H1 (cell line): ENCODE results near the gene ARHGAP27. TPM values are rescaled to one million over a fixed set of nuclear protein-coding genes. Genes with fewer than 3 reads are reported as not detected.

Source experiments
- CTCF ChIA-PET: fragments of 300-600 bp; sonication (Branson Sonifier 250); formaldehyde crosslinking; loops from one replicate; lab custom pipeline; 2021; ENCODE audit not compliant: partially characterized antibody; lab: Charles Lee
- POLR2A ChIA-PET: fragments of 300-600 bp; sonication (Branson Sonifier 250); formaldehyde crosslinking; loops from one replicate; lab custom pipeline; 2021; ENCODE audit warnings: inconsistent platforms; ENCODE audit not compliant: partially characterized antibody; lab: Charles Lee
- DNase-seq, 2 experiments: peaks; one replicate each; pipeline versions ENCODE4 v3.0.0 to v3.0.0-alpha.2; 2010 to 2022; ENCODE audit warnings: low spot score in 2 of 2, low read depth in 1 of 2, mixed read lengths in 1 of 2
- FAIRE-seq: peaks from 2 replicates; lab custom pipeline; 2011; peaks lifted over from hg19 to GRCh38; lab: Jason Lieb, UNC
- H2AFZ ChIP-seq: 2 replicates; pipeline ENCODE4 v1.8.1; 2012; ENCODE audit warnings: low read length, inconsistent platforms
- H2AK5ac ChIP-seq: 2 replicates; pipeline ENCODE4 v1.6.1; 2013; ENCODE audit warnings: low read depth, low read length
- H2BK120ac ChIP-seq: replicated peaks from 2 replicates; pipeline ENCODE3; 2013; ENCODE audit warnings: low read depth, low read length, inconsistent platforms
- H2BK12ac ChIP-seq: 2 replicates; pipeline ENCODE4 v1.6.1; 2013; ENCODE audit warnings: low read depth, low read length
- H2BK15ac ChIP-seq: 2 replicates; pipeline ENCODE4 v1.6.1; 2013; ENCODE audit warnings: low read length
- H2BK20ac ChIP-seq: 2 replicates; pipeline ENCODE4 v1.6.1; 2013; ENCODE audit warnings: low read length
- H2BK5ac ChIP-seq: 2 replicates; pipeline ENCODE4 v1.6.1; 2013; ENCODE audit warnings: low read depth, low read length
- H3K14ac ChIP-seq: 2 replicates; pipeline ENCODE4 v1.6.1; 2013; ENCODE audit warnings: inconsistent platforms; ENCODE audit not compliant: insufficient read length
- H3K18ac ChIP-seq: 2 replicates; pipeline ENCODE4 v1.6.1; 2013; ENCODE audit warnings: low read length; ENCODE audit errors: extremely low read depth
- H3K23ac ChIP-seq: 2 replicates; pipeline ENCODE4 v1.6.1; 2013; ENCODE audit warnings: inconsistent platforms; ENCODE audit not compliant: insufficient read length
- H3K23me2 ChIP-seq: 2 replicates; pipeline ENCODE4 v1.6.1; 2013; ENCODE audit warnings: low read depth, low read length
- H3K27ac ChIP-seq: 2 replicates; pipeline ENCODE4 v1.6.1; 2011; ENCODE audit warnings: low read depth, low read length, inconsistent platforms
- H3K27me3 ChIP-seq, 4 experiments: replicated peaks in 1 of 4; 1 replicate in 1 of 4; 2 replicates in 3 of 4; pipeline versions ENCODE4 v1.6.1 to v1.8.1; 2011 to 2013; ENCODE audit warnings: low read length in 3 of 4, mild to moderate bottlenecking in 3 of 4, inconsistent platforms in 2 of 4, mixed read lengths in 2 of 4, moderate library complexity in 1 of 4; ENCODE audit not compliant: control insufficient read depth in 3 of 4, insufficient read depth in 3 of 4; ENCODE audit errors: extremely low read depth in 1 of 4
- H3K36me3 ChIP-seq, 4 experiments: 2 replicates each; pipeline versions ENCODE4 v1.6.1 to v1.8.1; 2011 to 2013; ENCODE audit warnings: mild to moderate bottlenecking in 4 of 4, low read length in 3 of 4, moderate library complexity in 2 of 4, control low read depth in 1 of 4, inconsistent platforms in 1 of 4; ENCODE audit not compliant: insufficient read depth in 4 of 4, control insufficient read depth in 2 of 4
- H3K4ac ChIP-seq: replicated peaks from 2 replicates; pipeline ENCODE3; 2013; ENCODE audit warnings: low read length, low read depth, mixed read lengths, inconsistent platforms; ENCODE audit not compliant: insufficient read length
- H3K4me1 ChIP-seq, 4 experiments: replicated peaks in 1 of 4; 1 replicate in 1 of 4; 2 replicates in 3 of 4; pipeline versions ENCODE4 v1.6.1 to v1.8.1; 2011 to 2013; ENCODE audit warnings: low read length in 3 of 4, inconsistent platforms in 2 of 4, mixed read lengths in 1 of 4; ENCODE audit not compliant: insufficient read depth in 4 of 4, control insufficient read depth in 3 of 4
- H3K4me2 ChIP-seq, 2 experiments: 2 replicates each; pipeline versions ENCODE4 v1.6.1 to v1.8.1; 2011 to 2013; ENCODE audit warnings: low read depth in 2 of 2, low read length in 2 of 2, control low read depth in 1 of 2, inconsistent platforms in 1 of 2, mild to moderate bottlenecking in 1 of 2; ENCODE audit not compliant: insufficient read depth in 1 of 2
- H3K4me3 ChIP-seq, 4 experiments: fragments of 200-600, 300-600 bp in 1 of 4; sonication (generic), shearing (Covaris generic), sonication (Bioruptor Twin) in 1 of 4; 2 replicates each; pipeline versions ENCODE4 v1.5.1 to v1.8.1; 2011 to 2016; ENCODE audit warnings: low read length in 4 of 4, low read depth in 3 of 4, control low read depth in 2 of 4, inconsistent platforms in 2 of 4, mild to moderate bottlenecking in 2 of 4, mixed read lengths in 1 of 4, moderate library complexity in 1 of 4; ENCODE audit not compliant: insufficient read depth in 2 of 4; ENCODE audit errors: extremely low read depth in 1 of 4
- H3K56ac ChIP-seq: replicated peaks from 2 replicates; pipeline ENCODE3; 2013; ENCODE audit warnings: low read depth, mild to moderate bottlenecking, mixed read lengths, low read length, inconsistent platforms; ENCODE audit not compliant: insufficient read length
- H3K79me1 ChIP-seq: 2 replicates; pipeline ENCODE4 v1.6.1; 2013; ENCODE audit warnings: low read depth, low read length, control low read depth
- H3K79me2 ChIP-seq, 2 experiments: 2 replicates each; pipeline versions ENCODE4 v1.6.1 to v1.8.1; 2012 to 2013; ENCODE audit warnings: low read length in 2 of 2, mild to moderate bottlenecking in 2 of 2, inconsistent platforms in 1 of 2; ENCODE audit not compliant: insufficient read depth in 2 of 2, control insufficient read depth in 1 of 2
- H3K9ac ChIP-seq, 4 experiments: replicated peaks in 1 of 4; 1 replicate in 1 of 4; 2 replicates in 3 of 4; pipeline versions ENCODE4 v1.6.1 to v1.8.1; 2011 to 2013; ENCODE audit warnings: low read depth in 3 of 4, low read length in 3 of 4, control low read depth in 2 of 4, mild to moderate bottlenecking in 2 of 4, moderate library complexity in 2 of 4, inconsistent platforms in 1 of 4; ENCODE audit errors: extremely low read depth in 1 of 4
- H3K9me3 ChIP-seq, 2 experiments: 2 replicates each; pipeline versions ENCODE4 v1.6.1 to v1.8.1; 2012 to 2013; ENCODE audit warnings: mild to moderate bottlenecking in 2 of 2, moderate library complexity in 2 of 2, control low read depth in 1 of 2, inconsistent platforms in 1 of 2, low read depth in 1 of 2, low read length in 1 of 2, mixed read lengths in 1 of 2; ENCODE audit not compliant: insufficient read depth in 2 of 2
- H4K20me1 ChIP-seq, 2 experiments: replicated peaks in 1 of 2; 2 replicates each; pipeline versions ENCODE3 to v1.8.1; 2011 to 2013; ENCODE audit warnings: inconsistent platforms in 2 of 2, low read length in 2 of 2, mild to moderate bottlenecking in 1 of 2; ENCODE audit not compliant: insufficient read depth in 2 of 2, control insufficient read depth in 1 of 2
- H4K5ac ChIP-seq: 2 replicates; pipeline ENCODE4 v1.6.1; 2013; ENCODE audit warnings: low read length, low read depth, mixed read lengths, inconsistent platforms; ENCODE audit not compliant: insufficient read length
- H4K8ac ChIP-seq: 2 replicates; pipeline ENCODE4 v1.8.0; 2013; ENCODE audit warnings: mild to moderate bottlenecking, moderate library complexity, low read length, inconsistent platforms; ENCODE audit not compliant: insufficient read depth; ENCODE audit errors: extremely low read depth
- H4K91ac ChIP-seq: replicated peaks from 2 replicates; pipeline ENCODE3; 2013; ENCODE audit warnings: low read length, mixed read lengths, inconsistent platforms; ENCODE audit not compliant: insufficient read length
- BACH1 ChIP-seq: IDR thresholded peaks from 2 replicates; pipeline ENCODE4 v1.6.1; 2012; ENCODE audit warnings: low read length, improper control_type of control experiment
- BCL11A ChIP-seq, 2 experiments: IDR thresholded peaks; one replicate each; pipeline ENCODE4 v1.6.1; 2011; ENCODE audit warnings: low read depth in 2 of 2, low read length in 2 of 2, mild to moderate bottlenecking in 2 of 2
- CTCF ChIP-seq, 3 experiments: IDR thresholded peaks; 1 replicate in 2 of 3; 2 replicates in 1 of 3; pipeline versions ENCODE4 v1.5.1 to v1.6.1; 2011; ENCODE audit warnings: low read length in 3 of 3, mild to moderate bottlenecking in 3 of 3, inconsistent platforms in 2 of 3, low read depth in 1 of 3, moderate library complexity in 1 of 3; ENCODE audit not compliant: insufficient read depth in 1 of 3; ENCODE audit errors: control extremely low read depth in 1 of 3
- E2F6 ChIP-seq: IDR thresholded peaks from 2 replicates; pipeline ENCODE4 v1.6.1; 2012; ENCODE audit warnings: inconsistent platforms
- KDM1A ChIP-seq: fragments of 200-600, 300-600 bp; sonication (generic); IDR thresholded peaks from 2 replicates; pipeline ENCODE4 v1.7.1; 2016; ENCODE audit warnings: mild to moderate bottlenecking, low read length, borderline replicate concordance
- MAX ChIP-seq: IDR thresholded peaks from 2 replicates; pipeline ENCODE4 v1.6.1; 2012; ENCODE audit warnings: inconsistent platforms
- SIX5 ChIP-seq: IDR thresholded peaks from 2 replicates; pipeline ENCODE4 v1.6.1; 2011; ENCODE audit warnings: mild to moderate bottlenecking, low read depth, low read length
- WGBS, 2 experiments: shearing (Covaris generic) in 1 of 2; methylation state at CpG; one replicate each; pipeline versions ENCODE4 v1.1.6 to v1.1.7; 2013 to 2015; ENCODE audit warnings: low lambda C conversion rate in 2 of 2, mixed read lengths in 2 of 2, inconsistent platforms in 1 of 2, low coverage in 1 of 2, missing lambda C conversion rate in 1 of 2; ENCODE audit not compliant: insufficient replicate concordance in 2 of 2, insufficient coverage in 1 of 2, insufficient read length in 1 of 2; ENCODE audit errors: extremely low coverage in 1 of 2, missing lambda C conversion rate in 1 of 2; 5-methylcytosine and 5-hydroxymethylcytosine counted together
- polyA plus RNA-seq, 7 experiments: library from polyadenylated mRNA; depleted of rRNA in 3 of 7; stranded (reverse) in 5 of 7; unstranded in 2 of 7; fragments of >200 nt in 5 of 7; fragments of 200-250 nt in 2 of 7; gene quantifications; 1 replicate in 5 of 7; 2 replicates in 1 of 7; 4 replicates in 1 of 7; pipeline versions ENCODE4 v1.2.1 to v1.2.3, GENCODE V29; 2011 to 2013; ENCODE audit warnings: missing spikeins in 2 of 7, mixed read lengths in 2 of 7
- total RNA-seq: library from RNA; stranded (reverse); fragmentation: NEBNext Ultra II Directional; extraction: Animal tissue kit (Norgen Biotek cat#: 25700); gene quantifications from 2 replicates; pipeline ENCODE4 v1.2.1, GENCODE V29; 2021

ARHGAP27 gene
- total and polyA plus RNA-seq, 2 of the 8 experiments (the other 6 are each of a cell fraction or from before 2014, with no cell fraction given), result 11.6 to 13.1 TPM

- Histone ChIP-seq H4K5ac (peak overlapping the region; percentile 90), H3K4me3 (no peak overlapping the region), H2BK12ac (peak overlapping the region; percentile 97; the same call in 1 of the 2 replicates), H4K91ac (peak overlapping the region; percentile 82), H3K27me3 (peaks cover 0 to 2% (median 0%) of the 10 kb centered on the region in 4 experiments; a peak in 2 of 7 replicates), H3K36me3 (peaks cover 0 to 7% (median 0%) of the 10 kb centered on the region in 4 experiments; a peak in 1 of 8 replicates), H2AK5ac (0 out of 2 replicates have a peak overlapping the region, but pooled peaks have one; percentile 30), H3K27ac (no peak overlapping the region), H4K20me1 (no peaks in the 10 kb centered on the region), H3K23ac (no peak overlapping the region), H3K4me2 (peak overlapping the region in 1 of 2 experiments; percentile 53; a peak in 1 of 4 replicates), H2BK20ac (0 out of 2 replicates have a peak overlapping the region, but pooled peaks have one; percentile 0), H3K18ac (peak overlapping the region; percentile 92; the same call in 1 of the 2 replicates), H2BK15ac (peak overlapping the region; percentile 92; the same call in 1 of the 2 replicates), H3K79me2 (no peaks in the 10 kb centered on the region), H3K4me1 (peaks cover 0 to 5% (median 4%) of the 10 kb centered on the region in 4 experiments; a peak in 5 of 7 replicates), H2BK120ac (no peak overlapping the region), H3K14ac (no peak overlapping the region), H3K9ac (no peak overlapping the region), H2AFZ (no peak overlapping the region), H3K56ac (no peak overlapping the region), H3K4ac (peak overlapping the region; percentile 83), H3K23me2 (no peaks in the 10 kb centered on the region; the same call in 1 of the 2 replicates), H3K79me1 (no peaks in the 10 kb centered on the region), H4K8ac (no peak overlapping the region; the same call in 1 of the 2 replicates), H2BK5ac (peak overlapping the region; percentile 23; the same call in 1 of the 2 replicates), H3K9me3 (peaks cover 0 to 4% of the 10 kb centered on the region in 2 experiments; a peak in 1 of 4 replicates)
- DNase-seq (no peak), FAIRE-seq (no peak)
- no peak for TF ChIP-seq E2F6
- TF ChIP-seq BACH1, result no peak
- TF ChIP-seq SIX5, result no peak
- no peak for TF ChIP-seq BCL11A (IDR thresholded peaks at IDR 0.05; ENCODE audit: low read depth in 2 of 2, low read length in 2 of 2)
- no peak for TF ChIP-seq KDM1A
- TF ChIP-seq MAX, result no peak
- no peak for TF ChIP-seq CTCF (IDR thresholded peaks at IDR 0.05; ENCODE audit: control extremely low read depth in 1 of 3, insufficient read depth in 1 of 3, low read depth in 1 of 3, low read length in 3 of 3)
- ChIA-PET CTCF (interaction anchor here (0.8 to 21.9 kb wide), 20 partner anchors 9 to 259 kb away, joined by 3 to 579 read pairs (median 6); partner anchors contain the start of genes ACBD4, ARHGAP27 and SPATA32), POLR2A (interaction anchor here (1.0 to 4.7 kb wide), 7 partner anchors 23 to 134 kb away, joined by 3 to 25 read pairs (median 3); partner anchors contain the start of gene MAP3K14)
- 94% methylated on average over 4 of the region's 4 CpGs; no CpG with 5 or more reads in 1 of the 2 experiments for WGBS, 2 experiments
Measured at GRCh38 chr17:45394564-45394912, 38.1 kb downstream of the ARHGAP27 start.
